K562 (cell line): ENCODE data around the gene XKR7. TPM values are rescaled to one million over a fixed set of nuclear protein-coding genes. Genes with fewer than 3 reads are reported as not detected.
A peak's percentile ranks its signal among the peaks of the same experiment; 100 is the strongest.

Source experiments
- ATAC-seq: fragments of 200-7000 bp; cut with Tn5 transposase; 3 replicates; pipeline ENCODE4 v1.9.1; 2020; ENCODE audit warnings: moderate library complexity
- BruUV-seq: library from RNA; stranded (reverse); fragments of 400-500 nt; replicated peaks from 2 replicates; lab custom pipeline; 2021; lab: Mats Ljungman, UMichigan
- CTCF ChIA-PET: fragments of 300-600 bp; formaldehyde crosslinking; extraction: SDS; loops from one replicate; lab custom pipeline; 2021; ENCODE audit warnings: low intra/inter-chr PET ratio; lab: Yijun Ruan, JAX
- POLR2A ChIA-PET: fragments of 300-600, 350-650 bp; sonication (Branson Sonifier 250); formaldehyde crosslinking; extraction: SDS; loops from one replicate; lab custom pipeline; 2021; ENCODE audit warnings: antibody characterized with exemption, inconsistent platforms; lab: Yijun Ruan, JAX
- DNase-seq, 4 experiments: peaks; one replicate each; pipeline versions ENCODE4 v3.0.0 to v3.0.0-alpha.2; 2011 to 2018; ENCODE audit warnings: low spot score in 3 of 4, mixed read lengths in 3 of 4; ENCODE audit errors: extremely low read depth in 1 of 4
- FAIRE-seq: peaks from 2 replicates; lab custom pipeline; 2011; peaks lifted over from hg19 to GRCh38; lab: Jason Lieb, UNC
- H2AFZ ChIP-seq: 2 replicates; pipeline ENCODE4 v1.6.0; 2011; ENCODE audit warnings: low read depth, low read length, control low read depth, inconsistent platforms
- H3K27ac ChIP-seq: fragments of 200-600 bp; 3 replicates; pipeline ENCODE4 v1.8.0; 2011; ENCODE audit warnings: low read depth, mild to moderate bottlenecking, control low read depth, inconsistent platforms, low read length, moderate library complexity, mixed read lengths; ENCODE audit errors: extremely low read depth
- H3K27me3 ChIP-seq, 2 experiments: fragments of 300-600 bp in 1 of 2; 2 replicates in 1 of 2; 3 replicates in 1 of 2; pipeline versions ENCODE4 v1.6.0 to v1.8.0; 2011; ENCODE audit warnings: inconsistent platforms in 2 of 2, low read length in 2 of 2, mild to moderate bottlenecking in 1 of 2, mixed read lengths in 1 of 2, moderate library complexity in 1 of 2; ENCODE audit not compliant: control insufficient read depth in 2 of 2, insufficient read depth in 2 of 2
- H3K36me3 ChIP-seq: fragments of 300-600 bp; 3 replicates; pipeline ENCODE4 v1.8.0; 2011; ENCODE audit warnings: mild to moderate bottlenecking, low read length, inconsistent platforms; ENCODE audit not compliant: control insufficient read depth, insufficient read depth
- H3K4me1 ChIP-seq, 2 experiments: fragments of 200-600 bp in 1 of 2; replicated peaks in 1 of 2; 2 replicates in 1 of 2; 3 replicates in 1 of 2; pipeline versions ENCODE4 v1.5.1 to v1.8.0; 2011; ENCODE audit warnings: inconsistent platforms in 2 of 2, low read length in 2 of 2, mild to moderate bottlenecking in 1 of 2, mixed read lengths in 1 of 2, moderate library complexity in 1 of 2; ENCODE audit not compliant: control insufficient read depth in 2 of 2, insufficient read depth in 2 of 2
- H3K4me2 ChIP-seq: 2 replicates; pipeline ENCODE4 v1.6.1; 2011; ENCODE audit warnings: low read length, control low read depth, inconsistent platforms, mixed read lengths; ENCODE audit not compliant: insufficient read depth
- H3K4me3 ChIP-seq: fragments of 200-600 bp; sonication (generic), shearing (Covaris generic); 2 replicates; pipeline ENCODE4 v1.5.1; 2016; ENCODE audit warnings: control low read depth, inconsistent platforms
- H3K79me2 ChIP-seq: fragments of 200-600 bp; 3 replicates; pipeline ENCODE4 v1.8.0; 2011; ENCODE audit warnings: low read length, inconsistent platforms; ENCODE audit not compliant: control insufficient read depth, insufficient read depth
- H3K9ac ChIP-seq, 2 experiments: 2 replicates each; pipeline versions ENCODE4 v1.6.0 to v1.6.1; 2011; ENCODE audit warnings: low read depth in 2 of 2, low read length in 2 of 2, control low read depth in 1 of 2, inconsistent platforms in 1 of 2, mild to moderate bottlenecking in 1 of 2, mixed read lengths in 1 of 2; ENCODE audit not compliant: insufficient read depth in 1 of 2
- H3K9me1 ChIP-seq: one replicate; pipeline ENCODE4 v1.6.0; 2011; ENCODE audit warnings: inconsistent platforms, mild to moderate bottlenecking, low read length, moderate library complexity; ENCODE audit not compliant: control insufficient read depth, insufficient read depth
- H3K9me3 ChIP-seq: replicated peaks from 2 replicates; pipeline ENCODE4 v1.5.1; 2011; ENCODE audit warnings: low read depth, low read length, inconsistent platforms; ENCODE audit not compliant: control insufficient read depth, insufficient read depth
- H4K20me1 ChIP-seq: replicated peaks from 2 replicates; pipeline ENCODE4 v1.6.1; 2011; ENCODE audit warnings: low read length, inconsistent platforms, mixed read lengths; ENCODE audit not compliant: control insufficient read depth, insufficient read depth
- CEBPB ChIP-seq: fragments of 450-650 bp; IDR thresholded peaks from 2 replicates; pipeline ENCODE4 v1.6.1; 2016; ENCODE audit warnings: missing genetic modification characterization, missing compliant biosample characterization
- CREBBP ChIP-seq: IDR thresholded peaks from one replicate; pipeline ENCODE4 v1.6.1; 2012; ENCODE audit warnings: low read depth, mild to moderate bottlenecking, control low read depth, inconsistent platforms, low read length
- CTBP1 ChIP-seq: fragments of 450-650 bp; IDR thresholded peaks from 2 replicates; pipeline ENCODE4 v1.6.1; 2016; ENCODE audit warnings: borderline replicate concordance
- DMBX1 ChIP-seq: fragments of 250-450 bp; sonication (Bioruptor Pico); IDR thresholded peaks from 2 replicates; pipeline ENCODE4 v1.8.0; 2022; ENCODE audit warnings: inconsistent platforms, mild to moderate bottlenecking, moderate library complexity, borderline replicate concordance
- FOXM1 ChIP-seq, 2 experiments: fragments of 450-650 bp in 1 of 2; sonication (generic) in 1 of 2; formaldehyde crosslinking in 1 of 2; IDR thresholded peaks; 2 replicates each; pipeline versions ENCODE4 v1.6.1 to v1.9.0; 2017 to 2022; ENCODE audit warnings: low read depth in 2 of 2, mild to moderate bottlenecking in 2 of 2, missing genetic modification reagents in 1 of 2, moderate library complexity in 1 of 2
- HDAC2 ChIP-seq: fragments of 450-650 bp; IDR thresholded peaks from 2 replicates; pipeline ENCODE4 v1.6.1; 2016; ENCODE audit warnings: mild to moderate bottlenecking
- HEY1 ChIP-seq: fragments of 250-450 bp; sonication (Bioruptor Pico); IDR thresholded peaks from 2 replicates; pipeline ENCODE4 v1.5.0; 2020; ENCODE audit warnings: mild to moderate bottlenecking, moderate library complexity, borderline replicate concordance
- HMGN3 ChIP-seq: IDR thresholded peaks from 2 replicates; pipeline ENCODE4 v1.6.1; 2011; ENCODE audit warnings: borderline replicate concordance, low read depth, mild to moderate bottlenecking, mixed read lengths, low read length; ENCODE audit not compliant: insufficient read length; ENCODE audit errors: extremely low read depth
- MTF1 ChIP-seq: fragments of 250-450 bp; sonication (Bioruptor Pico); IDR thresholded peaks from 2 replicates; pipeline ENCODE4 v1.9.0; 2021; ENCODE audit warnings: moderate library complexity, mild to moderate bottlenecking, inconsistent platforms, borderline replicate concordance
- NFE2 ChIP-seq: IDR thresholded peaks from 2 replicates; pipeline ENCODE4 v1.6.1; 2014; ENCODE audit warnings: antibody characterized with exemption, low read depth
- NFIC ChIP-seq: fragments of 450-650 bp; IDR thresholded peaks from 2 replicates; pipeline ENCODE4 v1.6.1; 2017; ENCODE audit warnings: mild to moderate bottlenecking, inconsistent platforms
- NR2F6 ChIP-seq: fragments of 450-650 bp; formaldehyde crosslinking; IDR thresholded peaks from 2 replicates; pipeline ENCODE4 v1.4.0; 2020; ENCODE audit warnings: mild to moderate bottlenecking
- SMAD2 ChIP-seq: fragments of 150-350 bp; IDR thresholded peaks from 2 replicates; pipeline ENCODE4 v1.6.1; 2014; ENCODE audit warnings: low read depth, mild to moderate bottlenecking, low read length
- SRSF3 ChIP-seq: fragments of 200-400 bp; formaldehyde crosslinking; IDR thresholded peaks from 2 replicates; pipeline ENCODE4 v1.6.1; 2016; ENCODE audit warnings: mild to moderate bottlenecking, low read length, moderate library complexity; ENCODE audit not compliant: insufficient read depth
- YY1 ChIP-seq, 3 experiments: IDR thresholded peaks; 2 replicates each; pipeline ENCODE4 v1.6.1; 2011; ENCODE audit warnings: low read length in 2 of 3, mild to moderate bottlenecking in 2 of 3, moderate library complexity in 2 of 3, borderline replicate concordance in 1 of 3, control low read depth in 1 of 3, low read depth in 1 of 3; ENCODE audit not compliant: insufficient read depth in 3 of 3, insufficient replicate concordance in 2 of 3, control insufficient read depth in 1 of 3, insufficient read length in 1 of 3; ENCODE audit errors: extremely low read depth in 1 of 3
- ZKSCAN3 ChIP-seq: fragments of 250-450 bp; sonication (Bioruptor Pico); IDR thresholded peaks from 2 replicates; pipeline ENCODE4 v1.4.0; 2020
- ZNF24 ChIP-seq: fragments of 450-650 bp; IDR thresholded peaks from 2 replicates; pipeline ENCODE4 v1.6.1; 2016
- ZNF561 ChIP-seq: fragments of 450-650 bp; formaldehyde crosslinking; conservative IDR thresholded peaks from 2 replicates; pipeline ENCODE4 v1.4.0; 2020; ENCODE audit warnings: mild to moderate bottlenecking, moderate library complexity
- ZNF583 ChIP-seq: fragments of 250-450 bp; sonication (Bioruptor Pico); IDR thresholded peaks from 2 replicates; pipeline ENCODE4 v1.4.0; 2020
- ZNF780A ChIP-seq: fragments of 250-450 bp; sonication (Bioruptor Pico); IDR thresholded peaks from 2 replicates; pipeline ENCODE4 v1.5.0; 2021; ENCODE audit warnings: mild to moderate bottlenecking
- WGBS: fragments of 100-300 bp; shearing (Covaris generic); methylation state at CpG from one replicate; pipeline ENCODE4 v1.1.6; 2016; ENCODE audit warnings: low coverage, mixed read lengths; ENCODE audit not compliant: insufficient coverage; ENCODE audit errors: missing lambda C conversion rate; 5-methylcytosine and 5-hydroxymethylcytosine counted together
- in situ Hi-C: fragments of 300-500 bp; cut with MboI; formaldehyde crosslinking; loops from 4 replicates; pipeline ENCODE4 v1.15.0; 2018; ENCODE audit warnings: inconsistent platforms, mixed read lengths
- intact Hi-C: fragments of 100-400 bp; cut with micrococcal nuclease; formaldehyde crosslinking; loops from 2 replicates; pipeline ENCODE4 v1.14.2; 2022
- polyA plus RNA-seq, 8 experiments: library from polyadenylated mRNA; depleted of rRNA in 4 of 8; stranded (reverse) in 5 of 8; unstranded in 3 of 8; fragments of >200 nt; fragmentation: Nextera tagmentation in 2 of 8; fragmentation: Illumina TruSeq in 1 of 8; extraction: Ambion mirVana in 2 of 8; extraction: Trizol in 1 of 8; gene quantifications; 2 replicates each; pipeline versions ENCODE4 v1.2.1 to v1.2.3, GENCODE V29; 2011 to 2014; ENCODE audit warnings: inconsistent platforms in 1 of 8, missing spikeins in 1 of 8
- total RNA-seq, 7 experiments: library from RNA; depleted of rRNA in 6 of 7; stranded (reverse); fragments of >200 nt in 6 of 7; fragmentation: Illumina TruSeq in 2 of 7; extraction: Trizol in 2 of 7; gene quantifications; 2 replicates each; pipeline versions ENCODE4 v1.2.1 to v1.2.3, GENCODE V29; 2011 to 2021; ENCODE audit warnings: low replicate concordance in 1 of 7
- TF ChIP-seq, protein P1 (sequence below): IDR thresholded peaks from 2 replicates; pipeline ENCODE4 v1.6.1; 2014; ENCODE audit warnings: antibody characterized with exemption
- TF ChIP-seq, protein P2 (sequence below): fragments of 250-450 bp; sonication (Bioruptor Pico); IDR thresholded peaks from 2 replicates; pipeline ENCODE4 v1.8.0; 2021; ENCODE audit warnings: moderate library complexity, mild to moderate bottlenecking, inconsistent platforms

XKR7 gene
- total and polyA plus RNA-seq, 9 of the 15 experiments (the other 6 are each of a cell fraction or from before 2014, with no cell fraction given): 0.02 TPM; not detected in 8

GRCh38 chr20:31968291-31969126 is 558 bp downstream of the XKR7 start:
- Histone ChIP-seq H3K4me1 (peaks cover 0 to 11% of the 10 kb centered on the region in 2 experiments; a peak in 2 of 5 replicates), H4K20me1 (peaks cover 5% of the 10 kb centered on the region), H3K27ac (no peak overlapping the region), H3K36me3 (no peaks in the 10 kb centered on the region), H3K9ac (no peak overlapping the region), H3K27me3 (peaks cover 12 to 27% of the 10 kb centered on the region in 2 experiments; a peak in 4 of 5 replicates), H3K4me3 (peak overlapping the region; percentile 4; the same call in 1 of the 2 replicates), H2AFZ (no peak overlapping the region), H3K9me3 (no peaks in the 10 kb centered on the region), H3K9me1 (no peaks in the 10 kb centered on the region), H3K79me2 (no peaks in the 10 kb centered on the region), H3K4me2 (peak overlapping the region; percentile 56)
- no TSS peak for BruUV-seq
- in situ Hi-C loops: no loop called here
- POLR2A ChIA-PET: interaction anchor here (0.9 to 1.1 kb wide), 2 partner anchors 9 to 26 kb away, joined by 3 read pairs; no protein-coding TSS in a partner anchor
- peak; percentile 85 to 96 (median 94) for DNase-seq
- CTCF ChIA-PET: no interaction called here
- ATAC-seq: peak; percentile 98
- FAIRE-seq: no peak
- intact Hi-C loops: no loop called here
- WGBS: 7% methylated on average over 20 of the region's 57 CpGs
- no peak for TF ChIP-seq SMAD2
- TF ChIP-seq, protein P1, sequence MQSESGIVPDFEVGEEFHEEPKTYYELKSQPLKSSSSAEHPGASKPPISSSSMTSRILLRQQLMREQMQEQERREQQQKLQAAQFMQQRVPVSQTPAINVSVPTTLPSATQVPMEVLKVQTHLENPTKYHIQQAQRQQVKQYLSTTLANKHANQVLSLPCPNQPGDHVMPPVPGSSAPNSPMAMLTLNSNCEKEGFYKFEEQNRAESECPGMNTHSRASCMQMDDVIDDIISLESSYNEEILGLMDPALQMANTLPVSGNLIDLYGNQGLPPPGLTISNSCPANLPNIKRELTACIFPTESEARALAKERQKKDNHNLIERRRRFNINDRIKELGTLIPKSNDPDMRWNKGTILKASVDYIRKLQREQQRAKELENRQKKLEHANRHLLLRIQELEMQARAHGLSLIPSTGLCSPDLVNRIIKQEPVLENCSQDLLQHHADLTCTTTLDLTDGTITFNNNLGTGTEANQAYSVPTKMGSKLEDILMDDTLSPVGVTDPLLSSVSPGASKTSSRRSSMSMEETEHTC: no peak
- peak; percentile 85 for TF ChIP-seq ZNF24
- peak; percentile 93 for TF ChIP-seq ZNF583
- no peak for TF ChIP-seq CTBP1
- no peak for TF ChIP-seq ZNF561
- peak in 2 of 3 experiments; percentile 76 to 86 for TF ChIP-seq YY1 (IDR thresholded peaks at IDR 0.05; ENCODE audit: borderline replicate concordance in 1 of 3, control insufficient read depth in 1 of 3, extremely low read depth in 1 of 3, insufficient read depth in 3 of 3, insufficient read length in 1 of 3, insufficient replicate concordance in 2 of 3, low read depth in 1 of 3, low read length in 2 of 3)
- no peak for TF ChIP-seq CREBBP
- no peak for TF ChIP-seq NFIC
- TF ChIP-seq NFE2: no peak
- no peak for TF ChIP-seq FOXM1 (IDR thresholded peaks at IDR 0.05; ENCODE audit: low read depth)
- TF ChIP-seq FOXM1 (CRISPR knock-in tag; IDR thresholded peaks at IDR 0.05; ENCODE audit: low read depth): peak; percentile 100
- TF ChIP-seq ZNF780A (CRISPR knock-in tag): no peak
- TF ChIP-seq, protein P2, sequence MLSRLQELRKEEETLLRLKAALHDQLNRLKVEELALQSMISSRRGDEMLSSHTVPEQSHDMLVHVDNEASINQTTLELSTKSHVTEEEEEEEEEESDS (CRISPR knock-in tag): no peak
- TF ChIP-seq HEY1 (CRISPR knock-in tag): no peak
- no peak for TF ChIP-seq CEBPB (tag)
- TF ChIP-seq SRSF3: no peak
- 0 out of 2 replicates have a peak, but pooled peaks have one; percentile 26 for TF ChIP-seq MTF1
- no peak for TF ChIP-seq ZKSCAN3 (CRISPR knock-in tag)
- no peak for TF ChIP-seq HMGN3
- TF ChIP-seq NR2F6 (CRISPR knock-in tag): no peak
- TF ChIP-seq HDAC2: peak; percentile 97
- peak; percentile 98 for TF ChIP-seq DMBX1
